Measurements from ENCODE around the gene NUTM2B. TPM values are rescaled to one million over a fixed set of nuclear protein-coding genes. Genes with fewer than 3 reads are reported as not detected.
"Not testable (repeated sequence)": the region's sequence is repeated elsewhere in the genome, so short reads cannot be mapped to it uniquely, and the experiment has no call there.

Gene NUTM2B
- total and polyA plus RNA-seq, 10 of the 15 experiments (the other 5 are each of a cell fraction or from before 2014, with no cell fraction given), result 0.06 to 0.28 (median 0.13) TPM; not detected in 6

DNA sequence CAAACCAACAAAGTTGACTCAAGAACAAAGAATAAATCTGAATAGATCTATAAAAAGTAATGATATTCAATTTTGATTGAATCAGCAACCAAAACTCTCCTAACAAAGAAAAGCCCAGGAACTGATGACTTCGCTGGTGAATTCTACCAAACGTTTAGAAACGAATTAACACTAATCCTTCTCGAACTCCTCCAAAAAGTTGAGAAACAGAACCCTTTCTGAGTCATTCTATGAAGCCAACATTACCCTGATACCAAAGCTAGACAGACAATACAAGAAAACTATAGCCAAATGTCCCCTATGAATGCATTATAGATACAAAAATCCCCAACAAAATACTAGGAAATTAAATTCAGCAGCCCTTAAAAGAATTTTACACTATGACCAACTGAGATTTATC, 17.0 kb downstream of the NUTM2B start:
- WGBS (ENCODE audit: insufficient coverage, insufficient replicate concordance, low lambda C conversion rate, missing lambda C conversion rate), result 85% methylated on average over 4 of the region's 4 CpGs
- in situ Hi-C loops (cut with MboI), result not testable (repeated sequence)

DNA sequence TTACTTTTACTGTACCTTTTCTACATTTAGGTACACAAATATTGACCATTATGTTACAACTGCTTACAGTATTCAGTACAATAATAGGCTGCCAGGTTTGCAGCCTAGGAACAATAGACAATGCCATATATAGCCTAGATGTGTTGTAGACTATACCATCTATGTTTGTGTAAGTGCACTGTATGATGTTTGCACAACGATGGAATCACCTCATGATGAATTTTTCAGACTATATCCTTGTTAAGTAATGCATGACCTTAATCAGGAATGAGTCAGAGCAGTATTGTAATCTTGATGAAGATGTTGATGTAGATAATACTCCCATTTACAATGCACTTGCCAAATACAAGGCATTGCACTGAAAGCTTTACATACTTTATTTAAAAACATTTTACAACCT, 23.6 kb downstream of the NUTM2B start:
- H3K4me2 ChIP-seq (ENCODE audit: control insufficient read depth, insufficient read depth); H3K27ac ChIP-seq (ENCODE audit: control insufficient read depth, insufficient read depth); in situ Hi-C loops (cut with MboI): not testable (repeated sequence)

More for the DNA sequence above, 17.0 kb downstream of the NUTM2B start:
- H3K79me2 ChIP-seq (ENCODE audit: control insufficient read depth, insufficient read depth, low read length); H3K4me1 ChIP-seq (ENCODE audit: control insufficient read depth, insufficient read depth, low read length); RAD21 ChIA-PET (ENCODE audit: unreplicated experiment); H2AFZ ChIP-seq (ENCODE audit: control insufficient read depth, low read depth, low read length); H3K27me3 ChIP-seq (replicated peaks in 1 of 2; ENCODE audit: control insufficient read depth in 2 of 2, insufficient read depth in 2 of 2, low read length in 1 of 2); ATAC-seq; H3K36me3 ChIP-seq (ENCODE audit: control insufficient read depth in 2 of 2, insufficient read depth in 2 of 2, low read length in 1 of 2); FAIRE-seq; H3K27ac ChIP-seq (ENCODE audit: control insufficient read depth, insufficient read depth); H4K20me1 ChIP-seq (ENCODE audit: control insufficient read depth, insufficient read depth); POLR2A ChIA-PET; H3K4me2 ChIP-seq (ENCODE audit: control insufficient read depth, insufficient read depth); CTCF ChIA-PET; BruUV-seq (replicated peaks); intact Hi-C loops (cut with micrococcal nuclease; ENCODE audit: unreplicated experiment); H3K9me3 ChIP-seq (replicated peaks; ENCODE audit: control insufficient read depth, insufficient read depth, low read length); H3K9ac ChIP-seq (ENCODE audit: control insufficient read depth, insufficient read depth, low read length); SMC1A ChIA-PET (ENCODE audit: uncharacterized antibody, unreplicated experiment); DNase-seq (ENCODE audit: low read depth, low spot score); H3K4me3 ChIP-seq: not testable (repeated sequence)

More for the DNA sequence above, 23.6 kb downstream of the NUTM2B start:
- BruUV-seq (replicated peaks); CTCF ChIA-PET; H3K4me1 ChIP-seq (ENCODE audit: control insufficient read depth, insufficient read depth, low read length); H3K36me3 ChIP-seq (ENCODE audit: control insufficient read depth in 2 of 2, insufficient read depth in 2 of 2, low read length in 1 of 2); FAIRE-seq; SMC1A ChIA-PET (ENCODE audit: uncharacterized antibody, unreplicated experiment); H2AFZ ChIP-seq (ENCODE audit: control insufficient read depth, low read depth, low read length); RAD21 ChIA-PET (ENCODE audit: unreplicated experiment); DNase-seq (ENCODE audit: low read depth, low spot score); H4K20me1 ChIP-seq (ENCODE audit: control insufficient read depth, insufficient read depth); H3K9me3 ChIP-seq (replicated peaks; ENCODE audit: control insufficient read depth, insufficient read depth, low read length); intact Hi-C loops (cut with micrococcal nuclease; ENCODE audit: unreplicated experiment); H3K79me2 ChIP-seq (ENCODE audit: control insufficient read depth, insufficient read depth, low read length); H3K9ac ChIP-seq (ENCODE audit: control insufficient read depth, insufficient read depth, low read length); H3K27me3 ChIP-seq (replicated peaks in 1 of 2; ENCODE audit: control insufficient read depth in 2 of 2, insufficient read depth in 2 of 2, low read length in 1 of 2); H3K4me3 ChIP-seq; ATAC-seq: not testable (repeated sequence)
- POLR2A ChIA-PET, result interaction anchor here (0.7 kb wide), 1 partner anchor 289 kb away, joined by 5 read pairs; no protein-coding TSS in a partner anchor
- 88% methylated on average over 1 of the region's 1 CpG for WGBS (ENCODE audit: insufficient coverage, insufficient replicate concordance, low lambda C conversion rate, missing lambda C conversion rate)

All from GM12878 (cell line).